K562 (cell line): ENCODE data around the gene BCR. TPM values are rescaled to one million over a fixed set of nuclear protein-coding genes. Genes with fewer than 3 reads are reported as not detected.
A peak's percentile ranks its signal among the peaks of the same experiment; 100 is the strongest.

Experiments
- ATF1 ChIP-seq, 2 experiments: fragments of 450-650 bp in 1 of 2; IDR thresholded peaks; 2 replicates each; pipeline ENCODE4 v1.6.1; 2016; ENCODE audit warnings: missing compliant biosample characterization in 1 of 2, missing genetic modification characterization in 1 of 2
- CBX8 ChIP-seq: fragments of 200-600 bp; sonication (generic); IDR thresholded peaks from 2 replicates; pipeline ENCODE4 v1.6.1; 2012; ENCODE audit warnings: borderline replicate concordance, mixed run types, low read depth, mild to moderate bottlenecking, moderate library complexity, mixed read lengths, low read length, control low read depth, inconsistent platforms; ENCODE audit not compliant: poor library complexity, severe bottlenecking; ENCODE audit errors: extremely low read depth
- CHD2 ChIP-seq: IDR thresholded peaks from 2 replicates; pipeline ENCODE4 v1.6.1; 2011; ENCODE audit warnings: low read depth, low read length
- DPF2 ChIP-seq: fragments of 450-650 bp; IDR thresholded peaks from 2 replicates; pipeline ENCODE4 v1.6.1; 2016
- GATAD2A ChIP-seq: fragments of 450-650 bp; IDR thresholded peaks from 2 replicates; pipeline ENCODE4 v1.6.1; 2017
- KDM4B ChIP-seq, 2 experiments: fragments of 450-650 bp in 1 of 2; sonication (generic) in 1 of 2; IDR thresholded peaks; 2 replicates each; pipeline ENCODE4 v1.6.1; 2016 to 2017; ENCODE audit warnings: borderline replicate concordance in 2 of 2, antibody characterized with exemption in 1 of 2, low read depth in 1 of 2, mild to moderate bottlenecking in 1 of 2
- MCM5 ChIP-seq: fragments of 450-650 bp; IDR thresholded peaks from 2 replicates; pipeline ENCODE4 v1.6.1; 2016; ENCODE audit warnings: low read depth
- POLR3A ChIP-seq: IDR thresholded peaks from 2 replicates; pipeline ENCODE4 v1.6.1; 2011; ENCODE audit warnings: borderline replicate concordance, mild to moderate bottlenecking, moderate library complexity; ENCODE audit not compliant: insufficient read length, insufficient read depth; ENCODE audit errors: extremely low read depth
- RBBP5 ChIP-seq: fragments of 200-600 bp; sonication (generic); IDR thresholded peaks from 2 replicates; pipeline ENCODE4 v1.6.1; 2012; ENCODE audit warnings: borderline replicate concordance, mild to moderate bottlenecking, low read length, control low read depth, inconsistent platforms; ENCODE audit not compliant: insufficient read depth, poor library complexity, severe bottlenecking
- SIN3B ChIP-seq: fragments of 450-650 bp; IDR thresholded peaks from 2 replicates; pipeline ENCODE4 v1.6.1; 2017; ENCODE audit warnings: low read depth, mild to moderate bottlenecking, moderate library complexity
- SMARCA4 ChIP-seq: fragments of 450-650 bp; IDR thresholded peaks from 2 replicates; pipeline ENCODE4 v1.6.1; 2016
- SRSF7 ChIP-seq: fragments of 200-400 bp; formaldehyde crosslinking; optimal IDR thresholded peaks from 2 replicates; pipeline ENCODE3; 2017; ENCODE audit warnings: mild to moderate bottlenecking, low read depth, low read length
- SUPT5H ChIP-seq: fragments of 450-650 bp; IDR thresholded peaks from 2 replicates; pipeline ENCODE4 v1.6.1; 2016
- TAF15 ChIP-seq: fragments of 200-400 bp; formaldehyde crosslinking; IDR thresholded peaks from 2 replicates; pipeline ENCODE4 v1.6.1; 2017; ENCODE audit warnings: mild to moderate bottlenecking, low read depth, low read length, moderate library complexity
- TAL1 ChIP-seq: fragments of 450-650 bp; IDR thresholded peaks from 2 replicates; pipeline ENCODE4 v1.6.1; 2016; ENCODE audit warnings: mild to moderate bottlenecking
- TBL1XR1 ChIP-seq, 2 experiments: IDR thresholded peaks; 2 replicates each; pipeline ENCODE4 v1.6.1; 2012; ENCODE audit warnings: improper control_type of control experiment in 2 of 2, low read length in 2 of 2, mild to moderate bottlenecking in 1 of 2
- THAP7 ChIP-seq: fragments of 250-450 bp; sonication (Bioruptor Pico); IDR thresholded peaks from 2 replicates; pipeline ENCODE4 v1.5.0; 2021
- ZBTB17 ChIP-seq: fragments of 450-650 bp; formaldehyde crosslinking; IDR thresholded peaks from 2 replicates; pipeline ENCODE4 v1.4.0; 2020; ENCODE audit warnings: mild to moderate bottlenecking
- ZFPM2 ChIP-seq: fragments of 250-450 bp; sonication (Bioruptor Pico); IDR thresholded peaks from 2 replicates; pipeline ENCODE4 v1.5.1; 2022; ENCODE audit warnings: mild to moderate bottlenecking
- ZNF121 ChIP-seq: sonication (generic); formaldehyde crosslinking; conservative IDR thresholded peaks from 2 replicates; pipeline ENCODE4 v1.8.0; 2022; ENCODE audit warnings: missing genetic modification reagents
- ZNF551 ChIP-seq: fragments of 250-450 bp; sonication (Bioruptor Pico); IDR thresholded peaks from 2 replicates; pipeline ENCODE4 v1.5.0; 2021; ENCODE audit warnings: mild to moderate bottlenecking, moderate library complexity
- ZNF561 ChIP-seq: fragments of 450-650 bp; formaldehyde crosslinking; conservative IDR thresholded peaks from 2 replicates; pipeline ENCODE4 v1.4.0; 2020; ENCODE audit warnings: mild to moderate bottlenecking, moderate library complexity
- polyA plus RNA-seq, 8 experiments: library from polyadenylated mRNA; depleted of rRNA in 4 of 8; stranded (reverse) in 5 of 8; unstranded in 3 of 8; fragments of >200 nt; fragmentation: Nextera tagmentation in 2 of 8; fragmentation: Illumina TruSeq in 1 of 8; extraction: Ambion mirVana in 2 of 8; extraction: Trizol in 1 of 8; gene quantifications; 2 replicates each; pipeline versions ENCODE4 v1.2.1 to v1.2.3, GENCODE V29; 2011 to 2014; ENCODE audit warnings: inconsistent platforms in 1 of 8, missing spikeins in 1 of 8
- total RNA-seq, 7 experiments: library from RNA; depleted of rRNA in 6 of 7; stranded (reverse); fragments of >200 nt in 6 of 7; fragmentation: Illumina TruSeq in 2 of 7; extraction: Trizol in 2 of 7; gene quantifications; 2 replicates each; pipeline versions ENCODE4 v1.2.1 to v1.2.3, GENCODE V29; 2011 to 2021; ENCODE audit warnings: low replicate concordance in 1 of 7
- TF ChIP-seq, protein P1 (sequence below): conservative IDR thresholded peaks from 2 replicates; pipeline ENCODE4 v1.6.1; 2011; ENCODE audit warnings: low read depth, mild to moderate bottlenecking, low read length; ENCODE audit not compliant: control insufficient read depth
- TF ChIP-seq, protein P2 (sequence below): sonication (generic); formaldehyde crosslinking; IDR thresholded peaks from 2 replicates; pipeline ENCODE4 v1.8.0; 2022; ENCODE audit warnings: mild to moderate bottlenecking, missing genetic modification reagents

The BCR gene
- total and polyA plus RNA-seq, 9 of the 15 experiments (the other 6 are each of a cell fraction or from before 2014, with no cell fraction given) = 0.41 to 150 (median 45.6) TPM

GRCh38 chr22:23262518-23263332 lies 82.4 kb downstream of the BCR start (continued):
- TF ChIP-seq, protein P1, sequence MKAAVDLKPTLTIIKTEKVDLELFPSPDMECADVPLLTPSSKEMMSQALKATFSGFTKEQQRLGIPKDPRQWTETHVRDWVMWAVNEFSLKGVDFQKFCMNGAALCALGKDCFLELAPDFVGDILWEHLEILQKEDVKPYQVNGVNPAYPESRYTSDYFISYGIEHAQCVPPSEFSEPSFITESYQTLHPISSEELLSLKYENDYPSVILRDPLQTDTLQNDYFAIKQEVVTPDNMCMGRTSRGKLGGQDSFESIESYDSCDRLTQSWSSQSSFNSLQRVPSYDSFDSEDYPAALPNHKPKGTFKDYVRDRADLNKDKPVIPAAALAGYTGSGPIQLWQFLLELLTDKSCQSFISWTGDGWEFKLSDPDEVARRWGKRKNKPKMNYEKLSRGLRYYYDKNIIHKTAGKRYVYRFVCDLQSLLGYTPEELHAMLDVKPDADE = no peak
- TF ChIP-seq ZBTB17 (CRISPR knock-in tag) = no peak
- no peak for TF ChIP-seq SUPT5H
- TF ChIP-seq ATF1 (CRISPR knock-in tag; IDR thresholded peaks at IDR 0.05) = no peak
- no peak for TF ChIP-seq ATF1 (tag; IDR thresholded peaks at IDR 0.05)
- TF ChIP-seq TAL1 = no peak
- TF ChIP-seq KDM4B (IDR thresholded peaks at IDR 0.05; ENCODE audit: borderline replicate concordance in 2 of 2, low read depth in 1 of 2) = no peak
- no peak for TF ChIP-seq ZNF551 (CRISPR knock-in tag)
- no peak for TF ChIP-seq SIN3B
- TF ChIP-seq ZNF561 (CRISPR knock-in tag) = no peak
- TF ChIP-seq RBBP5 = no peak
- TF ChIP-seq ZNF121 (CRISPR knock-in tag) = no peak
- no peak for TF ChIP-seq CBX8
- TF ChIP-seq SMARCA4 = no peak
- TF ChIP-seq THAP7 (CRISPR knock-in tag) = no peak
- TF ChIP-seq, protein P2, sequence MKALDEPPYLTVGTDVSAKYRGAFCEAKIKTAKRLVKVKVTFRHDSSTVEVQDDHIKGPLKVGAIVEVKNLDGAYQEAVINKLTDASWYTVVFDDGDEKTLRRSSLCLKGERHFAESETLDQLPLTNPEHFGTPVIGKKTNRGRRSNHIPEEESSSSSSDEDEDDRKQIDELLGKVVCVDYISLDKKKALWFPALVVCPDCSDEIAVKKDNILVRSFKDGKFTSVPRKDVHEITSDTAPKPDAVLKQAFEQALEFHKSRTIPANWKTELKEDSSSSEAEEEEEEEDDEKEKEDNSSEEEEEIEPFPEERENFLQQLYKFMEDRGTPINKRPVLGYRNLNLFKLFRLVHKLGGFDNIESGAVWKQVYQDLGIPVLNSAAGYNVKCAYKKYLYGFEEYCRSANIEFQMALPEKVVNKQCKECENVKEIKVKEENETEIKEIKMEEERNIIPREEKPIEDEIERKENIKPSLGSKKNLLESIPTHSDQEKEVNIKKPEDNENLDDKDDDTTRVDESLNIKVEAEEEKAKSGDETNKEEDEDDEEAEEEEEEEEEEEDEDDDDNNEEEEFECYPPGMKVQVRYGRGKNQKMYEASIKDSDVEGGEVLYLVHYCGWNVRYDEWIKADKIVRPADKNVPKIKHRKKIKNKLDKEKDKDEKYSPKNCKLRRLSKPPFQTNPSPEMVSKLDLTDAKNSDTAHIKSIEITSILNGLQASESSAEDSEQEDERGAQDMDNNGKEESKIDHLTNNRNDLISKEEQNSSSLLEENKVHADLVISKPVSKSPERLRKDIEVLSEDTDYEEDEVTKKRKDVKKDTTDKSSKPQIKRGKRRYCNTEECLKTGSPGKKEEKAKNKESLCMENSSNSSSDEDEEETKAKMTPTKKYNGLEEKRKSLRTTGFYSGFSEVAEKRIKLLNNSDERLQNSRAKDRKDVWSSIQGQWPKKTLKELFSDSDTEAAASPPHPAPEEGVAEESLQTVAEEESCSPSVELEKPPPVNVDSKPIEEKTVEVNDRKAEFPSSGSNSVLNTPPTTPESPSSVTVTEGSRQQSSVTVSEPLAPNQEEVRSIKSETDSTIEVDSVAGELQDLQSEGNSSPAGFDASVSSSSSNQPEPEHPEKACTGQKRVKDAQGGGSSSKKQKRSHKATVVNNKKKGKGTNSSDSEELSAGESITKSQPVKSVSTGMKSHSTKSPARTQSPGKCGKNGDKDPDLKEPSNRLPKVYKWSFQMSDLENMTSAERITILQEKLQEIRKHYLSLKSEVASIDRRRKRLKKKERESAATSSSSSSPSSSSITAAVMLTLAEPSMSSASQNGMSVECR (CRISPR knock-in tag) = no peak
- TF ChIP-seq MCM5 = no peak
- TF ChIP-seq GATAD2A = 0 out of 2 replicates have a peak, but pooled peaks have one; percentile 44
- TF ChIP-seq POLR3A = no peak
- TF ChIP-seq TBL1XR1 (IDR thresholded peaks at IDR 0.05; ENCODE audit: low read length in 2 of 2) = no peak
- TF ChIP-seq SRSF7 = no peak
- TF ChIP-seq ZFPM2 = no peak
- no peak for TF ChIP-seq TAF15
- TF ChIP-seq CHD2 = no peak
- TF ChIP-seq DPF2 = no peak
